ENCODE measurements around the gene RBM14. TPM values are rescaled to one million over a fixed set of nuclear protein-coding genes. Genes with fewer than 3 reads are reported as not detected.

RBM14 gene
- polyA plus RNA-seq, 1 donor (not counting 4 experiments of a cell fraction or from before 2014, with no cell fraction given): 16.6 TPM

DNA sequence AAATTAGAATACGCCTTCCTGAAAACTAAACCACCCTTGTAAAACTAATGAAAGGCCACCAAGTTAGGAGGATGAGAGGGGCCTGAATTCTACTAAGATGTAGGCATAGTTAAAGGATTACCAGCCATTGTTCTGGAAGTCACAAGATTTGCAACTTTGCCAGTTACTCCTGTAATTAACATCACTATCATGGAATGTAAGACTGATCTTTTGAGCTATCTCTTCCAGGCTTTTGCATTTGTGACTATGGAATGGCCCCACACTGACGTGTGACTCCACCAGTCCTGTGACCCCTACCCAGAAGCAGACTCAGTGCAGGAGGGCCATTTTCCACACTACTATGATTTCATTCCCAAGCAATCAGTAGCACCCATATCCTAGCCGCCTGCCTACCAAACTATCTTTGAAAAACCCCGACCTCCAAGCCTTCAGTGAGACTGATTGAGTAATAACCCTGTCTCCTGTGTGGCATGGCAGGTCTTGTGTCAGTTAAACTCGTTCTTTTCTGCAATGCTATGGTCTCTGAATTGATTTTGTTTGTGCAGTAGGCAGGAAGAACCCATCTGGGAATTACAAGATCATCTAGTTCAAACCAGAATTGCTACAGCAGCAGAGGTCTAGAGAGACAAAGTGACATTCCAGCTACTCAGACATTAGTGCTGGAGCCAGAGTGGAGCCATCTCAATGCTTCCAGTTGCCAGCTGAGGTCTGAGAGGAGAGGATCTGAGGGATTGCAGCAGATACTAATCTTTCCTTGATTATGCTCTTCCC, 46.2 kb upstream of the RBM14 start:
- no peak overlapping the region for H3K4me2 ChIP-seq (ENCODE audit: control insufficient read depth, extremely low read depth, insufficient read depth, low read depth, low read length)
- no peak for DNase-seq (ENCODE audit: low read depth, low spot score)
- no peaks in the 10 kb centered on the region for H4K20me1 ChIP-seq (ENCODE audit: control insufficient read depth, extremely low read depth, insufficient read depth, low read length)
- no peak overlapping the region for H3K9ac ChIP-seq (ENCODE audit: control insufficient read depth, extremely low read depth, insufficient read depth, low read length)
- no peaks in the 10 kb centered on the region for H3K36me3 ChIP-seq (ENCODE audit: control insufficient read depth in 2 of 2, extremely low read depth in 1 of 2, insufficient read depth in 2 of 2, low read length in 2 of 2)
- peaks cover 5% of the 10 kb centered on the region for H3K4me1 ChIP-seq (ENCODE audit: control insufficient read depth, extremely low read depth, insufficient read depth, low read length)
- no peaks in the 10 kb centered on the region for H3K9me1 ChIP-seq (ENCODE audit: control insufficient read depth, extremely low read depth, insufficient read depth, low read length)
- H3K27ac ChIP-seq (ENCODE audit: control insufficient read depth, insufficient read depth, low read length): no peak overlapping the region
- no peak overlapping the region for H3K4me3 ChIP-seq (ENCODE audit: control insufficient read depth in 2 of 3, extremely low read depth in 1 of 3, insufficient read depth in 2 of 3, low read depth in 1 of 3, low read length in 3 of 3)
- dilution Hi-C loops (cut with MboI; ENCODE audit: extremely low pct_ligation_motif_present, low sequenced_read_pairs): no loop called here
- H2AFZ ChIP-seq (ENCODE audit: control insufficient read depth, low read length): no peak overlapping the region
- TF ChIP-seq, protein P1, sequence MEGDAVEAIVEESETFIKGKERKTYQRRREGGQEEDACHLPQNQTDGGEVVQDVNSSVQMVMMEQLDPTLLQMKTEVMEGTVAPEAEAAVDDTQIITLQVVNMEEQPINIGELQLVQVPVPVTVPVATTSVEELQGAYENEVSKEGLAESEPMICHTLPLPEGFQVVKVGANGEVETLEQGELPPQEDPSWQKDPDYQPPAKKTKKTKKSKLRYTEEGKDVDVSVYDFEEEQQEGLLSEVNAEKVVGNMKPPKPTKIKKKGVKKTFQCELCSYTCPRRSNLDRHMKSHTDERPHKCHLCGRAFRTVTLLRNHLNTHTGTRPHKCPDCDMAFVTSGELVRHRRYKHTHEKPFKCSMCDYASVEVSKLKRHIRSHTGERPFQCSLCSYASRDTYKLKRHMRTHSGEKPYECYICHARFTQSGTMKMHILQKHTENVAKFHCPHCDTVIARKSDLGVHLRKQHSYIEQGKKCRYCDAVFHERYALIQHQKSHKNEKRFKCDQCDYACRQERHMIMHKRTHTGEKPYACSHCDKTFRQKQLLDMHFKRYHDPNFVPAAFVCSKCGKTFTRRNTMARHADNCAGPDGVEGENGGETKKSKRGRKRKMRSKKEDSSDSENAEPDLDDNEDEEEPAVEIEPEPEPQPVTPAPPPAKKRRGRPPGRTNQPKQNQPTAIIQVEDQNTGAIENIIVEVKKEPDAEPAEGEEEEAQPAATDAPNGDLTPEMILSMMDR (optimal IDR thresholded peaks at IDR 0.05 in 1 of 3, IDR thresholded peaks at IDR 0.05 in 1 of 3, conservative IDR thresholded peaks at IDR 0.05 in 1 of 3; ENCODE audit: extremely low read depth in 1 of 3, insufficient read depth in 2 of 3, low read length in 3 of 3): no peak
- TF ChIP-seq EZH2 (IDR thresholded peaks at IDR 0.05; ENCODE audit: low read length): no peak
- H3K79me2 ChIP-seq (ENCODE audit: control insufficient read depth, insufficient read depth, low read length): no peaks in the 10 kb centered on the region
- FAIRE-seq: no peak
- no peaks in the 10 kb centered on the region for H3K9me3 ChIP-seq (ENCODE audit: control insufficient read depth, low read depth, low read length)
- H3K27me3 ChIP-seq (ENCODE audit: control insufficient read depth, extremely low read depth, insufficient read depth, low read length): peaks cover 8% of the 10 kb centered on the region

DNA sequence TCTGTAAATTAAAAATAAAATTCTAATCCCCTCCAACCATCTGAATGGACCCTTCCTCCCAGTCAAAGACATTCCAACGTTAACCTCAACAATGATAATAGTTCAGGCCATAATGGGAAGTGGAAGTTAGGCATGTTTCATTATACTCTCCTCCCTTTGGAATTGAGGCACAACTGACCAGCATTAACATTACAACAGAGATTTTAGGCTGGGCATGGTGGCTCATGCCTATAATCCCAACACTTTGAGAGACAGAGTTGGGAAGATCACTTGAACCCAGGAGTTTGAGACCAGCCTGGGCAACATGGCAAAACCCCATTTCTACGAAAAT, 45.6 kb upstream of the RBM14 start:
- peaks cover 8% of the 10 kb centered on the region for H3K27me3 ChIP-seq (ENCODE audit: control insufficient read depth, extremely low read depth, insufficient read depth, low read length)
- no peak overlapping the region for H3K4me2 ChIP-seq (ENCODE audit: control insufficient read depth, extremely low read depth, insufficient read depth, low read depth, low read length)
- no peak overlapping the region for H3K27ac ChIP-seq (ENCODE audit: control insufficient read depth, insufficient read depth, low read length)
- H4K20me1 ChIP-seq (ENCODE audit: control insufficient read depth, extremely low read depth, insufficient read depth, low read length): no peaks in the 10 kb centered on the region
- H2AFZ ChIP-seq (ENCODE audit: control insufficient read depth, low read length): no peak overlapping the region
- no peaks in the 10 kb centered on the region for H3K36me3 ChIP-seq (ENCODE audit: control insufficient read depth in 2 of 2, extremely low read depth in 1 of 2, insufficient read depth in 2 of 2, low read length in 2 of 2)
- DNase-seq (ENCODE audit: low read depth, low spot score) (no peak), FAIRE-seq (no peak)
- H3K4me3 ChIP-seq (ENCODE audit: control insufficient read depth in 2 of 3, extremely low read depth in 1 of 3, insufficient read depth in 2 of 3, low read depth in 1 of 3, low read length in 3 of 3): no peak overlapping the region
- no peaks in the 10 kb centered on the region for H3K79me2 ChIP-seq (ENCODE audit: control insufficient read depth, insufficient read depth, low read length)
- H3K9me1 ChIP-seq (ENCODE audit: control insufficient read depth, extremely low read depth, insufficient read depth, low read length): no peaks in the 10 kb centered on the region
- peaks cover 5% of the 10 kb centered on the region for H3K4me1 ChIP-seq (ENCODE audit: control insufficient read depth, extremely low read depth, insufficient read depth, low read length)
- TF ChIP-seq EZH2 (IDR thresholded peaks at IDR 0.05; ENCODE audit: low read length): no peak
- H3K9me3 ChIP-seq (ENCODE audit: control insufficient read depth, low read depth, low read length): no peaks in the 10 kb centered on the region
- dilution Hi-C loops (cut with MboI; ENCODE audit: extremely low pct_ligation_motif_present, low sequenced_read_pairs): no loop called here
- no peak overlapping the region for H3K9ac ChIP-seq (ENCODE audit: control insufficient read depth, extremely low read depth, insufficient read depth, low read length)

Data from keratinocyte (primary cell).